ENCODE results near the gene C1orf226. TPM values are rescaled to one million over a fixed set of nuclear protein-coding genes. Genes with fewer than 3 reads are reported as not detected.

Gene C1orf226
- total RNA-seq, 1 experiment from 2014 or later, result 7.7 TPM

- TF ChIP-seq REST (IDR thresholded peaks at IDR 0.05; ENCODE audit: low read depth), result no peak
- TF ChIP-seq ZBTB33 (IDR thresholded peaks at IDR 0.05; ENCODE audit: extremely low read depth, insufficient replicate concordance, low read length), result no peak
Measured at GRCh38 chr1:162388083-162388594, 6.6 kb downstream of the C1orf226 start (continued).

- Histone ChIP-seq H3K9ac (ENCODE audit: low read length) (no peak overlapping the region), H4K20me1 (ENCODE audit: insufficient read depth) (no peaks in the 10 kb centered on the region), H3K9me3 (ENCODE audit: control insufficient read depth in 1 of 2, insufficient read depth in 1 of 2, low read depth in 1 of 2, low read length in 2 of 2) (no peaks in the 10 kb centered on the region), H3K79me2 (ENCODE audit: insufficient read depth, low read length) (no peaks in the 10 kb centered on the region), H3K4me2 (ENCODE audit: low read length) (no peak overlapping the region), H3K27ac (ENCODE audit: low read depth, low read length) (no peak overlapping the region), H2AFZ (ENCODE audit: low read depth, low read length, poor library complexity, severe bottlenecking) (no peak overlapping the region), H3K27me3 (ENCODE audit: insufficient read depth, low read length) (no peaks in the 10 kb centered on the region), H3K9me2 (ENCODE audit: insufficient read depth) (no peaks in the 10 kb centered on the region), H3K4me1 (ENCODE audit: control insufficient read depth in 1 of 2, insufficient read depth in 2 of 2, low read length in 2 of 2) (peaks cover 0 to 4% of the 10 kb centered on the region in 2 experiments; a peak in 2 of 4 replicates), H3K4me3 (replicated peaks in 1 of 2; ENCODE audit: low read depth in 1 of 2, low read length in 2 of 2) (no peak overlapping the region), H3K36me3 (ENCODE audit: control insufficient read depth in 1 of 2, insufficient read depth in 2 of 2, low read length in 2 of 2) (no peaks in the 10 kb centered on the region)
- ChIA-PET POLR2A (no interaction called here), RAD21 (ENCODE audit: low non-redundant PET in 1 of 2, low total read pairs in 2 of 2, uncharacterized antibody in 2 of 2, unreplicated experiment in 2 of 2) (no interaction called here), CTCF (interaction anchor here (1.3 to 2.3 kb wide), 2 partner anchors 8 to 31 kb away, joined by 5 to 6 read pairs; no protein-coding TSS in a partner anchor)
- BruUV-seq (replicated peaks), result no TSS peak
- intact Hi-C loops (cut with micrococcal nuclease), result no loop called here
- DNase-seq (ENCODE audit: low read depth, low spot score) (no peak), ATAC-seq (no peak)
- no peak for TF ChIP-seq EZH2 (IDR thresholded peaks at IDR 0.05)
- no peak for TF ChIP-seq REST (IDR thresholded peaks at IDR 0.05; ENCODE audit: low read depth)
- no peak for TF ChIP-seq ZFX (IDR thresholded peaks at IDR 0.05)
- TF ChIP-seq FOSL1 (IDR thresholded peaks at IDR 0.05; ENCODE audit: low read depth), result no peak
- TF ChIP-seq YY1 (IDR thresholded peaks at IDR 0.05; ENCODE audit: extremely low read depth, insufficient replicate concordance, low read depth, low read length), result no peak
- no peak for TF ChIP-seq EZH2phosphoT487 (IDR thresholded peaks at IDR 0.05; ENCODE audit: borderline replicate concordance)
- TF ChIP-seq SIN3A (IDR thresholded peaks at IDR 0.05; ENCODE audit: low read depth), result no peak
- no peak for TF ChIP-seq POLR2AphosphoS5 (IDR thresholded peaks at IDR 0.05; ENCODE audit: low read depth, low read length)
- TF ChIP-seq SP1 (IDR thresholded peaks at IDR 0.05; ENCODE audit: low read depth), result no peak
- no peak for TF ChIP-seq CBX3 (IDR thresholded peaks at IDR 0.05; ENCODE audit: low read depth)
- no peak for TF ChIP-seq EGR1 (IDR thresholded peaks at IDR 0.05; ENCODE audit: low read depth)
- no peak for TF ChIP-seq RAD21 (IDR thresholded peaks at IDR 0.05; ENCODE audit: low read depth)
- no peak for TF ChIP-seq POLR2A (IDR thresholded peaks at IDR 0.05; ENCODE audit: borderline replicate concordance, extremely low read depth, insufficient read depth, insufficient read length)
Measured at GRCh38 chr1:162388615-162389014, 7.1 kb downstream of the C1orf226 start.

Data from HCT116 (cell line).